K562 (cell line): ENCODE results near the gene NPAS2. TPM values are rescaled to one million over a fixed set of nuclear protein-coding genes. Genes with fewer than 3 reads are reported as not detected.

Source experiments
- BCL6 ChIP-seq: fragments of 250-450 bp; sonication (Bioruptor Pico); IDR thresholded peaks from 2 replicates; pipeline ENCODE4 v1.4.0; 2020
- CAMTA2 ChIP-seq: fragments of 250-450 bp; sonication (Bioruptor Pico); conservative IDR thresholded peaks from 2 replicates; pipeline ENCODE4 v1.5.1; 2022
- CBFA2T2 ChIP-seq: fragments of 450-650 bp; conservative IDR thresholded peaks from 2 replicates; pipeline ENCODE4 v1.6.1; 2017; ENCODE audit warnings: mild to moderate bottlenecking
- FOXM1 ChIP-seq, 2 experiments: fragments of 450-650 bp in 1 of 2; sonication (generic) in 1 of 2; formaldehyde crosslinking in 1 of 2; IDR thresholded peaks; 2 replicates each; pipeline versions ENCODE4 v1.6.1 to v1.9.0; 2017 to 2022; ENCODE audit warnings: low read depth in 2 of 2, mild to moderate bottlenecking in 2 of 2, missing genetic modification reagents in 1 of 2, moderate library complexity in 1 of 2
- GTF2A2 ChIP-seq: IDR thresholded peaks from 2 replicates; pipeline ENCODE4 v1.6.1; 2016; ENCODE audit warnings: mild to moderate bottlenecking, missing genetic modification characterization, missing compliant biosample characterization
- GTF2E2 ChIP-seq: fragments of 200-800 bp; sonication (Bioruptor generic); IDR thresholded peaks from 2 replicates; pipeline ENCODE4 v1.6.1; 2016; ENCODE audit warnings: missing genetic modification characterization, missing compliant biosample characterization
- HDAC2 ChIP-seq: fragments of 450-650 bp; IDR thresholded peaks from 2 replicates; pipeline ENCODE4 v1.6.1; 2016; ENCODE audit warnings: mild to moderate bottlenecking
- L3MBTL2 ChIP-seq: fragments of 450-650 bp; IDR thresholded peaks from 2 replicates; pipeline ENCODE4 v1.6.1; 2016; ENCODE audit warnings: mild to moderate bottlenecking, moderate library complexity
- MAFG ChIP-seq: fragments of 450-650 bp; conservative IDR thresholded peaks from 2 replicates; pipeline ENCODE4 v1.6.1; 2016; ENCODE audit warnings: missing genetic modification characterization, missing compliant biosample characterization
- MYBL2 ChIP-seq, 2 experiments: fragments of 450-650 bp in 1 of 2; sonication (generic) in 1 of 2; formaldehyde crosslinking in 1 of 2; IDR thresholded peaks; 2 replicates each; pipeline versions ENCODE4 v1.6.1 to v1.8.1; 2017 to 2022; ENCODE audit warnings: borderline replicate concordance in 1 of 2, inconsistent platforms in 1 of 2, low read depth in 1 of 2, mild to moderate bottlenecking in 1 of 2, missing genetic modification reagents in 1 of 2, moderate library complexity in 1 of 2
- NFIX ChIP-seq: fragments of 250-450 bp; sonication (Bioruptor Pico); IDR thresholded peaks from 2 replicates; pipeline ENCODE4 v1.4.0; 2020; ENCODE audit warnings: low read depth, mild to moderate bottlenecking, moderate library complexity
- SREBF2 ChIP-seq: sonication (generic); formaldehyde crosslinking; IDR thresholded peaks from 2 replicates; pipeline ENCODE4 v1.4.0; 2020; ENCODE audit warnings: mild to moderate bottlenecking, missing genetic modification reagents
- TSC22D4 ChIP-seq: fragments of 450-650 bp; IDR thresholded peaks from 2 replicates; pipeline ENCODE4 v1.6.1; 2016; ENCODE audit warnings: missing genetic modification characterization, missing biosample characterization, control low read depth
- XRCC3 ChIP-seq: fragments of 450-650 bp; IDR thresholded peaks from 2 replicates; pipeline ENCODE4 v1.6.1; 2017; ENCODE audit warnings: mild to moderate bottlenecking, moderate library complexity
- ZNF586 ChIP-seq: fragments of 450-650 bp; formaldehyde crosslinking; conservative IDR thresholded peaks from 2 replicates; pipeline ENCODE4 v1.4.0; 2020; ENCODE audit warnings: mild to moderate bottlenecking, moderate library complexity
- polyA plus RNA-seq, 8 experiments: library from polyadenylated mRNA; depleted of rRNA in 4 of 8; stranded (reverse) in 5 of 8; unstranded in 3 of 8; fragments of >200 nt; fragmentation: Nextera tagmentation in 2 of 8; fragmentation: Illumina TruSeq in 1 of 8; extraction: Ambion mirVana in 2 of 8; extraction: Trizol in 1 of 8; gene quantifications; 2 replicates each; pipeline versions ENCODE4 v1.2.1 to v1.2.3, GENCODE V29; 2011 to 2014; ENCODE audit warnings: inconsistent platforms in 1 of 8, missing spikeins in 1 of 8
- total RNA-seq, 7 experiments: library from RNA; depleted of rRNA in 6 of 7; stranded (reverse); fragments of >200 nt in 6 of 7; fragmentation: Illumina TruSeq in 2 of 7; extraction: Trizol in 2 of 7; gene quantifications; 2 replicates each; pipeline versions ENCODE4 v1.2.1 to v1.2.3, GENCODE V29; 2011 to 2021; ENCODE audit warnings: low replicate concordance in 1 of 7
- TF ChIP-seq, protein P1 (sequence below): IDR thresholded peaks from 2 replicates; pipeline ENCODE4 v1.6.1; 2012; ENCODE audit warnings: low read depth, low read length, improper control_type of control experiment, borderline replicate concordance
- TF ChIP-seq, protein P2 (sequence below): fragments of 450-650 bp; formaldehyde crosslinking; IDR thresholded peaks from 2 replicates; pipeline ENCODE4 v1.4.0; 2020; ENCODE audit warnings: mild to moderate bottlenecking, moderate library complexity
- TF ChIP-seq, protein P3 (sequence below): fragments of 250-450 bp; sonication (Bioruptor Pico); IDR thresholded peaks from 2 replicates; pipeline ENCODE4 v1.4.0; 2020; ENCODE audit warnings: borderline replicate concordance
- TF ChIP-seq, protein P4 (sequence below): fragments of 250-450 bp; sonication (Bioruptor Pico); IDR thresholded peaks from 2 replicates; pipeline ENCODE4 v1.9.0; 2021; ENCODE audit warnings: mild to moderate bottlenecking
- TF ChIP-seq, protein P5 (sequence below): sonication (generic); formaldehyde crosslinking; IDR thresholded peaks from 2 replicates; pipeline ENCODE4 v1.8.0; 2022; ENCODE audit warnings: missing genetic modification reagents, mild to moderate bottlenecking, borderline replicate concordance

Gene NPAS2
- total and polyA plus RNA-seq, 9 of the 15 experiments (the other 6 are each of a cell fraction or from before 2014, with no cell fraction given): 0.06 to 0.29 (median 0.07) TPM; not detected in 5

DNA sequence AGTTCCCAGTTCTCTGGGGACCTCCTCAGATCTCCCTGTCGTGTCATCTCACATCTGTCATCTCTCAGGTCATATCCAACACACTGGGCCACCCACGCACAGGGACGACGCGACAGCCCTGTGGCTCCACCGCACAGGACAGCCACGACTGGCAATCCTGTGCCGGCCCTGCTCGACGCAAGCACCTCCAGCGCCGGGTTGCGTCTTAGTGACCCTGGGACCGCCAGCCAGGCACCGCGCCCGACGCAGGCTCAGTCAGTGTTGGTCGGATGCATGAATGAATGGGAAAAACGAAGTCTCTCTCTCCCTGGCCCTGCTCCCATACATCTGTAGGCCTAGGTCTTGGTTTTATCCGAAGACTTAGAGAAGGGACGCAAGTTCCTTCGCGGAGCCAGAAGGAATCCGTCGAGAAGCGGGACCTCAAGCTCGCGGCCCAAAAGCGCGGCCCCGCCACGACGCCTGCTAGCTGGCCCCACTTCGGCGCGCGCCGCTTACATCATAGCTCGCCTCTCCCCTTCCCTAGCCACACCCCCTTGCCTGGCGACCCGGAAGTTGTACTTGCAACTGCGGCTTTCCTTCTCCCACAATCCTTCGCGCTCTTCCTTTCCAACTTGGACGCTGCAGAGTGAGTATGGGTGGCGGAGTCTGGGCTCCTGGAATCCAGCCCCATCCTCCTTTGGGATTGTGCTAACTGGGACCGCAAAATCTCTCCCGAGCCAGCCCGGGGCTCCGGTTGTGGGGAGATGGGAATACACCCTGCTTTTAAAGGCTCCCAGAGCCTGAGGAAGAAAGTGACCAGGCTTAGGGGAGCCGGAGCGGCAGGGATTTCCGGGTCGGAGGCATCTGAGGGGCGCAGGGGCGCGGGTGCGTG is 182.0 kb downstream of the NPAS2 start, which contains the start of gene RPL31 (continued):
- TF ChIP-seq MYBL2 (IDR thresholded peaks at IDR 0.05; ENCODE audit: low read depth): no peak
- TF ChIP-seq MYBL2 (CRISPR knock-in tag; IDR thresholded peaks at IDR 0.05; ENCODE audit: borderline replicate concordance): peak; percentile 80; the same call in 1 of the 2 replicates
- no peak for TF ChIP-seq CAMTA2 (CRISPR knock-in tag)
- TF ChIP-seq ZNF586 (CRISPR knock-in tag): no peak
- no peak for TF ChIP-seq XRCC3
- TF ChIP-seq, protein P1, sequence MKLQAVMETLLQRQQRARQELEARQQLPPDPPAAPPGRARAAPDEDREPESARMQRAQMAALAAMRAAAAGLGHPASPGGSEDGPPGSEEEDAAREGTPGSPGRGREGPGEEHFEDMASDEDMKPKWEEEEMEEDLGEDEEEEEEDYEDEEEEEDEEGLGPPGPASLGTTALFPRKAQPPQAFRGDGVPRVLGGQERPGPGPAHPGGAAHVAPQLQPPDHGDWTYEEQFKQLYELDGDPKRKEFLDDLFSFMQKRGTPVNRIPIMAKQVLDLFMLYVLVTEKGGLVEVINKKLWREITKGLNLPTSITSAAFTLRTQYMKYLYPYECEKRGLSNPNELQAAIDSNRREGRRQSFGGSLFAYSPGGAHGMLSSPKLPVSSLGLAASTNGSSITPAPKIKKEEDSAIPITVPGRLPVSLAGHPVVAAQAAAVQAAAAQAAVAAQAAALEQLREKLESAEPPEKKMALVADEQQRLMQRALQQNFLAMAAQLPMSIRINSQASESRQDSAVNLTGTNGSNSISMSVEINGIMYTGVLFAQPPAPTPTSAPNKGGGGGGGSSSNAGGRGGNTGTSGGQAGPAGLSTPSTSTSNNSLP: no peak
- TF ChIP-seq HDAC2: no peak; the same call in 1 of the 2 replicates
- TF ChIP-seq TSC22D4 (tag): no peak
- peak; percentile 100 for TF ChIP-seq L3MBTL2
- 0 out of 2 replicates have a peak, but pooled peaks have one; percentile 36 for TF ChIP-seq FOXM1 (IDR thresholded peaks at IDR 0.05; ENCODE audit: low read depth)
- TF ChIP-seq FOXM1 (CRISPR knock-in tag; IDR thresholded peaks at IDR 0.05; ENCODE audit: low read depth): peak; percentile 99; the same call in 1 of the 2 replicates
- peak; percentile 81 for TF ChIP-seq GTF2A2
- TF ChIP-seq SREBF2: 0 out of 2 replicates have a peak, but pooled peaks have one; percentile 73
- TF ChIP-seq, protein P2, sequence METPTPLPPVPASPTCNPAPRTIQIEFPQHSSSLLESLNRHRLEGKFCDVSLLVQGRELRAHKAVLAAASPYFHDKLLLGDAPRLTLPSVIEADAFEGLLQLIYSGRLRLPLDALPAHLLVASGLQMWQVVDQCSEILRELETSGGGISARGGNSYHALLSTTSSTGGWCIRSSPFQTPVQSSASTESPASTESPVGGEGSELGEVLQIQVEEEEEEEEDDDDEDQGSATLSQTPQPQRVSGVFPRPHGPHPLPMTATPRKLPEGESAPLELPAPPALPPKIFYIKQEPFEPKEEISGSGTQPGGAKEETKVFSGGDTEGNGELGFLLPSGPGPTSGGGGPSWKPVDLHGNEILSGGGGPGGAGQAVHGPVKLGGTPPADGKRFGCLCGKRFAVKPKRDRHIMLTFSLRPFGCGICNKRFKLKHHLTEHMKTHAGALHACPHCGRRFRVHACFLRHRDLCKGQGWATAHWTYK (CRISPR knock-in tag): peak; percentile 69; the same call in 1 of the 2 replicates
- TF ChIP-seq, protein P3, sequence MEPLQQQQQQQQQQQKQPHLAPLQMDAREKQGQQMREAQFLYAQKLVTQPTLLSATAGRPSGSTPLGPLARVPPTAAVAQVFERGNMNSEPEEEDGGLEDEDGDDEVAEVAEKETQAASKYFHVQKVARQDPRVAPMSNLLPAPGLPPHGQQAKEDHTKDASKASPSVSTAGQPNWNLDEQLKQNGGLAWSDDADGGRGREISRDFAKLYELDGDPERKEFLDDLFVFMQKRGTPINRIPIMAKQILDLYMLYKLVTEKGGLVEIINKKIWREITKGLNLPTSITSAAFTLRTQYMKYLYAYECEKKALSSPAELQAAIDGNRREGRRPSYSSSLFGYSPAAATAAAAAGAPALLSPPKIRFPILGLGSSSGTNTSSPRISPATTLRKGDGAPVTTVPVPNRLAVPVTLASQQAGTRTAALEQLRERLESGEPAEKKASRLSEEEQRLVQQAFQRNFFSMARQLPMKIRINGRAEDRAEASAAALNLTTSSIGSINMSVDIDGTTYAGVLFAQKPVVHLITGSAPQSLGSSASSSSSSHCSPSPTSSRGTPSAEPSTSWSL (CRISPR knock-in tag): no peak
- TF ChIP-seq, protein P4, sequence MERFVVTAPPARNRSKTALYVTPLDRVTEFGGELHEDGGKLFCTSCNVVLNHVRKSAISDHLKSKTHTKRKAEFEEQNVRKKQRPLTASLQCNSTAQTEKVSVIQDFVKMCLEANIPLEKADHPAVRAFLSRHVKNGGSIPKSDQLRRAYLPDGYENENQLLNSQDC (CRISPR knock-in tag): no peak
- TF ChIP-seq BCL6 (CRISPR knock-in tag): no peak
- no peak for TF ChIP-seq CBFA2T2
- TF ChIP-seq MAFG (tag): no peak
- no peak for TF ChIP-seq NFIX
- TF ChIP-seq, protein P5, sequence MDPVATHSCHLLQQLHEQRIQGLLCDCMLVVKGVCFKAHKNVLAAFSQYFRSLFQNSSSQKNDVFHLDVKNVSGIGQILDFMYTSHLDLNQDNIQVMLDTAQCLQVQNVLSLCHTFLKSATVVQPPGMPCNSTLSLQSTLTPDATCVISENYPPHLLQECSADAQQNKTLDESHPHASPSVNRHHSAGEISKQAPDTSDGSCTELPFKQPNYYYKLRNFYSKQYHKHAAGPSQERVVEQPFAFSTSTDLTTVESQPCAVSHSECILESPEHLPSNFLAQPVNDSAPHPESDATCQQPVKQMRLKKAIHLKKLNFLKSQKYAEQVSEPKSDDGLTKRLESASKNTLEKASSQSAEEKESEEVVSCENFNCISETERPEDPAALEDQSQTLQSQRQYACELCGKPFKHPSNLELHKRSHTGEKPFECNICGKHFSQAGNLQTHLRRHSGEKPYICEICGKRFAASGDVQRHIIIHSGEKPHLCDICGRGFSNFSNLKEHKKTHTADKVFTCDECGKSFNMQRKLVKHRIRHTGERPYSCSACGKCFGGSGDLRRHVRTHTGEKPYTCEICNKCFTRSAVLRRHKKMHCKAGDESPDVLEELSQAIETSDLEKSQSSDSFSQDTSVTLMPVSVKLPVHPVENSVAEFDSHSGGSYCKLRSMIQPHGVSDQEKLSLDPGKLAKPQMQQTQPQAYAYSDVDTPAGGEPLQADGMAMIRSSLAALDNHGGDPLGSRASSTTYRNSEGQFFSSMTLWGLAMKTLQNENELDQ: peak; percentile 100
- peak; percentile 97 for TF ChIP-seq GTF2E2 (tag)
